ENCODE data around the gene TRAPPC3.

Gene TRAPPC3

DNA sequence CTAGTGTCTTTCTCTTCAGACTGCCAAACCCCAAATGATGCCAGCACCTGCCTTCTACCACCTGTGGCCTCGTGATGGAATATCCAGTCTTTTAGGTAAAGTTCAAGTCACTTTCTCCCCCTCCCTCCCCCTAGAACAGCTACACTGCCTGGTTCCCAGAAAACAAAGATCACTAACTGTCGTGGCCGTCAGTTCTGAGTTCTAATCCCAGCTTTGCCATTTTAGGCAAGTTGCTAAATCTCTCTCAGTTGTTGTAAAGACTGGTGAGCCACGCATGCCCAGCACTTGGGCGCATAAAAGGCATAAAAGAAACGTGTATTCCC lies 648 bp upstream of the TRAPPC3 start:
- DNase-seq (ENCODE audit: low read depth), result no peak
- TF ChIP-seq, protein P1, sequence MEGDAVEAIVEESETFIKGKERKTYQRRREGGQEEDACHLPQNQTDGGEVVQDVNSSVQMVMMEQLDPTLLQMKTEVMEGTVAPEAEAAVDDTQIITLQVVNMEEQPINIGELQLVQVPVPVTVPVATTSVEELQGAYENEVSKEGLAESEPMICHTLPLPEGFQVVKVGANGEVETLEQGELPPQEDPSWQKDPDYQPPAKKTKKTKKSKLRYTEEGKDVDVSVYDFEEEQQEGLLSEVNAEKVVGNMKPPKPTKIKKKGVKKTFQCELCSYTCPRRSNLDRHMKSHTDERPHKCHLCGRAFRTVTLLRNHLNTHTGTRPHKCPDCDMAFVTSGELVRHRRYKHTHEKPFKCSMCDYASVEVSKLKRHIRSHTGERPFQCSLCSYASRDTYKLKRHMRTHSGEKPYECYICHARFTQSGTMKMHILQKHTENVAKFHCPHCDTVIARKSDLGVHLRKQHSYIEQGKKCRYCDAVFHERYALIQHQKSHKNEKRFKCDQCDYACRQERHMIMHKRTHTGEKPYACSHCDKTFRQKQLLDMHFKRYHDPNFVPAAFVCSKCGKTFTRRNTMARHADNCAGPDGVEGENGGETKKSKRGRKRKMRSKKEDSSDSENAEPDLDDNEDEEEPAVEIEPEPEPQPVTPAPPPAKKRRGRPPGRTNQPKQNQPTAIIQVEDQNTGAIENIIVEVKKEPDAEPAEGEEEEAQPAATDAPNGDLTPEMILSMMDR (conservative IDR thresholded peaks at IDR 0.05; ENCODE audit: low read length), result no peak
- H3K4me3 ChIP-seq (ENCODE audit: low read length), result peak overlapping the region; percentile 51

DNA sequence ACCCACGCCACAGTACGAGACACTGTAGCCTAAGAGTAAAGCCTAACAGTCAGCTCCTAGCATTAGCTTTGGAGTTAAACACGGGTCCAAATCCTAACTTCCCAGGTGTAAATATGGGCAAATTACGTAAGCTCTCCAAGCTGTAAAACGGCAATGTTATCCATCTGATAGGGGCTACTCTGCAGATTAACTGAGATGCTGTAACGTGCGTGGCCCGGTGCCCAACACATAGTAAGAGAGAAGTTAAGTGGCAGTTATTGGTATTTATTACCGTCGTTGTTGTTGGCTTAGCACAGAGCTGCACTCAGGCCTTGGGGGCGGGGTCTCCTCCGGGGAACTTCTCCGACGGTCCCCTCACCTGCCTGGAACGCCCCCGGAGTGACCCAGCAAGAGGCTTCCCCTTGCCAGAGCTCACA lies 457 bp downstream of the TRAPPC3 start:
- peak overlapping the region; percentile 89 for H3K4me3 ChIP-seq (ENCODE audit: low read length)
- TF ChIP-seq, protein P1 (conservative IDR thresholded peaks at IDR 0.05; ENCODE audit: low read length), result no peak
- DNase-seq (ENCODE audit: low read depth), result no peak

DNA sequence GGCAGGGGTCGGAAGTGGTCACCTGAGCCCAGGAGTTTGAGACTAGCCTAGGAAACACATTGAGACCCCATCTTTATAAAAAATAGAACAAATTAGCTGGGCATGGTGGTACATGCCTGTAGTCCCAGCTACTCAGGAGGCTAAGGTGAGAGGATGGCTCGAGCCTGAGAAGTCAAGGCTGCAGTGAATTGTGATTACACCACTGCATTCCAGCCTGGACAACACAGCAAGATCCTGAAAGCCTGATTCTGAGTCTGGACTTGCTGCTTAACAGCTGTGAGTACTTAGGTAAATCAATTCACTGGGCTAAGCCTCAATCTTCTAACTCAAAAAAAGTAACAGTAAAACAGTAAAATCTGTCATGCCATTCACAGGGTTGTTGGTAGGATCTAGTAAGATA lies 4.9 kb downstream of the TRAPPC3 start:
- no peak for DNase-seq (ENCODE audit: low read depth)
- no peak overlapping the region for H3K4me3 ChIP-seq (ENCODE audit: low read length)
- TF ChIP-seq, protein P1 (conservative IDR thresholded peaks at IDR 0.05; ENCODE audit: low read length), result no peak

DNA sequence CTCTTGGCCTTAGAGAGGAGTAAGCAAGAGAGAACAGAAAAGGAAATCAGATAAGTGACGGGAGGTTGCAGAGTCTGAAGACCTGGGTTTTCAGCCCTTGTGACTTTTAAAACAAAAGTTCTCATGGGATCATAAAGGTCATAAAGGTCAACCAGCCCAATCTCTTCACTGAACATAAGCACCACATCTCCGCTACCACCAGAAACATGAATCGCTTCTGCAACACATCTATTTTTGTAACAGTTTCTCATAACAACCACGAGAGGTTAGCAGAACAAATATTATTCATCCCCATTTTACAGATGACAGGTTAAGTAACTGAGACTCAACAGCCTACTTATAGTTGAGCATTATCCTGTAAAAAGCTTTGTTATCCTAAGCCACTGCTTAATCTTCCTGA lies 5.9 kb downstream of the TRAPPC3 start:
- TF ChIP-seq, protein P1 (conservative IDR thresholded peaks at IDR 0.05; ENCODE audit: low read length), result no peak
- DNase-seq (ENCODE audit: low read depth), result no peak

DNA sequence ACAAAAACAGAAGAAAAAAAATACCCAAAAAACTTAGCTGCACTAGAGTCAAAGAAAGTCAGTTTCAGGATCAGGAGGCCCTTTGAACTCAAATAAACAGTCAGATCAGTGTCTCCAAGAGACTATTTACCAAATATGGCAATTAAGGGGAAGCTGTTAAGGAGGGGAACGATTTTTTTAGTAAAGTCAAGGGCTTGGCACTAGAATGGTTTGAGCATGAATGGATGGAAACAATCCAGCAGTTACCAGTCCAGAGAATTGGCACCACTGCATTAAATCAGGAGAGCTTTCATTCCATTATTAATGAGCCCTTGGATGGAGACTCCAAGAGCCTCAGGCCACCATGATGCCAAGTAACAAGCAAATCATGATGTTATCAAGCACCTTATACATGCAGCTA lies 7.2 kb downstream of the TRAPPC3 start:
- DNase-seq (ENCODE audit: low read depth), result no peak
- TF ChIP-seq, protein P1 (conservative IDR thresholded peaks at IDR 0.05; ENCODE audit: low read length), result no peak

More for the DNA sequence above, 5.9 kb downstream of the TRAPPC3 start:
- H3K4me3 ChIP-seq (ENCODE audit: low read length), result no peak overlapping the region

DNA sequence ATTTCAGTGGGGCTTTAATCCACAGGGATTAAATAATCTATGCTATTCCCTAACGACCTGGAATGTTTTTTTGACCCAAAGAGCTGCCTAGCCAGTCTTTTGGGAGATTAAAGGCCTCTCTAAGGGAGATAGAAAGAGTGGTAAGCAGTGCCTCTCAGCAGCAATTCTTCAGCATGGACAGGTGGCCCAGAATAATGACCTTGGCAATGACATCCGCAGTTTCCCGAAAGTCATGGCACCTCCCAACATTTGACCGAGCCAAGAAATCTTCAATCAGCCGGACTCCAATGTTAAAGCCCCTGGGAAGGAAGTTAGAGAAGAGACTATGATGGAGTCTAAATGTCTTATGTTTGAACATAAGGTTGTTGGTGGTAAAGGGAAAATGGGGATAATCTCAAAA lies 9.8 kb downstream of the TRAPPC3 start:
- H3K4me3 ChIP-seq (ENCODE audit: low read length), result no peak overlapping the region
- TF ChIP-seq, protein P1 (conservative IDR thresholded peaks at IDR 0.05; ENCODE audit: low read length), result no peak
- no peak for DNase-seq (ENCODE audit: low read depth)

More for the DNA sequence above, 7.2 kb downstream of the TRAPPC3 start:
- no peak overlapping the region for H3K4me3 ChIP-seq (ENCODE audit: low read length)

DNA sequence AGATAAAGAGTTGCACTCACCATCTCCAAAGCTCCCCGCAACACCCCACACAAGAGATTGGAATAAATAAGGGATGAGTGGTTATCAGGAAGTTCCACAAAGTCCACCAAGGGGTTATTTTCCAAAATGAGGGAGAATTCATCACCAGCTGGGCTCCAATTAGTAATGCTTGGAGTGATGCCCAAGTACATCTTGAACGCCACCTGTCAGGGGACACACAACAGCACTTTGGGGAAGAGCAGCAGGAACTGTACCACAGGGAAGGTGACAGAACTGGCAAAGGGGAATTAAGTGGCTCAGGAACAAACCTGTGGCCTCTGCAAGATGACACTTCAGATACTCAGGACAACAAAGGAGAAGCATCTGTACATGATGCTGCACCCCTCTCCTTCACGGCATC lies 11.5 kb downstream of the TRAPPC3 start:
- no peak for DNase-seq (ENCODE audit: low read depth)
- TF ChIP-seq, protein P1 (conservative IDR thresholded peaks at IDR 0.05; ENCODE audit: low read length), result no peak
- no peak overlapping the region for H3K4me3 ChIP-seq (ENCODE audit: low read length)
